Measurements from ENCODE around the gene PTPRS.
A peak's percentile ranks its signal among the peaks of the same experiment; 100 is the strongest.

PTPRS gene

DNA sequence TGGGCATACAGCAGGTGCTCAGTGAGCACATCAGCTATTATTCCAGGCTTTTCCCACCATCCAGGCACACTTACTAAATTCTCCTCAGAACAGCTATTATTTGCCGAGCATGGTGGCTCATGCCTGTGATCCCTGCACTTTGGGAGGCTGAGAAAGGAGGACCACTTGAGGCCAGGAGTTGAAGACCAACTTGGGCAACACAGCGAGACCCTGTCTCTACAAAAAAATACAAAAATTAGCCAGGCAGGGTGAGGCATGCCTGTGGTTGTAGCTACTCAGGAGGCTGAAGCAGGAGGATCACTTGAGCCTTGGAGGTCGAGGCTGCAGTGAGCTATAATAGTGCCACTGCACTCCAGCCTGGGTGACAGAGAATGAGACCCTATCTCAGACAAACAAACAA, 35.4 kb downstream of the PTPRS start:
- DNase-seq: no peak

DNA sequence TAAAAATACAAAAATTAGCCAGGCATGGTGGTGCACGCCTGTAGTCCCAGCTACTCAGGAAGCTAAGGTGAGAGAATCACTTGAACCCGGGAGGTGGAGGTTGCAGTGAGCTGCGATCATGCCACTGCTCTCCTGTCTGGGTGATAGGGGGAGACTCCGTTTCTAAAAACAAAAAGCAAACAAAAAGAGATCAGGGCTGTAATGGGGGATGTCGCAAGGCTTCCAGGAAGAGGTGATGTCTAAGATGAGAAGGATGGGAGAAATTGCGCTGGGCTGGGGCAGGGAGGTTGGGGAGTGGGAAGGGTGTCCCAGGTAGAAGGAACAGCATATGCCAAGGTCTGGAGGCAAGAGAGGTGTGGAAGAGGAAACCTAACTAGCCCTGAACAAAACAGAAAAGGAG, 36.1 kb downstream of the PTPRS start:
- DNase-seq: no peak

DNA sequence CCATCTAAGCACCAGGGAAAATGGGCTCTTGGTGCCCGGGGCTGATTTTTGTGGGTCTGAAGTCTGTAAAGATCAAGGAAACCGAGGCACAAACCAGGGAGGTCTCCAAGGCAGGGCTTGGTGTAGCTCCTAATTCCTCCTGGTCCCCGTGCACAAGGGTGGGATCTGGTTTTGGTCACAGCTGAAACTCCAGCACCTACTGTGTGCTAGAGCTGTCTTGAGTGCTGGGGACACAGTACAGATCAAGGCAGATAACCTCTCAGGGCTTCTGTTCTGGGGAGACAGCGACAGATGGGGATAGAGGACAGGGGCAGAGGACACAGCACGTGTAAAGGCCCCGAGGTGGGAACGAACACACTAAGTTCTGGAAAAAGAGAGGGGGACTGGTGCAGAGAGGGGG, 37.4 kb downstream of the PTPRS start:
- no peak for DNase-seq

DNA sequence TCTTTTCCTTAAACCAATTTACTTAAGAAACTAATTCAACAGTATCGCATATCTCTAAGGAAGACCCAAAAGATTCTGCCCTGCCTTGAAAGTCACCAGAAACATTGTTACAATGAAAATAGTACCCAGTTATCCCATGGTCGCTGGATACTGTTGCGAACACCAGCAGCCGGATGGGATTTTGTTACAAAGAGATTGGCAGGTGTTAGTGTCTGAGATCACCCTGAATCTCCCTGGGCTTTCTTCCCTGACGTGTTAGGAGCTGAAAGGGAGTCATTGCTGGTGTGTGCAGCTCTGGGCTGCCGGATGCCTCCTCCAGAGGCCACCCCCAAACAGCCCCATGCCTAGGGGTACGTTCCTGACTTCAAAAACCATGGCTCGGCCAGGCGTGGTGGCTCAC, 38.2 kb downstream of the PTPRS start:
- no peak for DNase-seq

DNA sequence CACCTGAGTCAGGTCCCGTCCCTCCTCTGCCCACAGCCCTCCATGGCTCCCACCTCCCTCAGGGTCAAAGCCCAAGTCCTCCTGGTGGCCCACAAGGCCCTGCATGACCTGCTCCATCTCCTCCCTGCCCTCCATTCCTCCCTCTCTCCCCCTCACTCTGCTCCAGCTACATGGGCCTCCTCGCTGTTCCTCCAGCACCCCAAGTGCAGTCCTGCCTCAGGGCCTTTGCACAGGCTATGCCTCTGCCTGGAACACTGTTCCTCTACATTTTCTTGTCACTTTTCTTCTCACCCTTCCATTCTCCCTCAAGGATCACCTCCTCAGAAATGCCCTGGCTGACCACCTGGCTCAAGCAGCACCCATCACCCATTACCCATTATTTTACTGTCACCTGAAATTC, 41.5 kb downstream of the PTPRS start:
- DNase-seq: no peak

DNA sequence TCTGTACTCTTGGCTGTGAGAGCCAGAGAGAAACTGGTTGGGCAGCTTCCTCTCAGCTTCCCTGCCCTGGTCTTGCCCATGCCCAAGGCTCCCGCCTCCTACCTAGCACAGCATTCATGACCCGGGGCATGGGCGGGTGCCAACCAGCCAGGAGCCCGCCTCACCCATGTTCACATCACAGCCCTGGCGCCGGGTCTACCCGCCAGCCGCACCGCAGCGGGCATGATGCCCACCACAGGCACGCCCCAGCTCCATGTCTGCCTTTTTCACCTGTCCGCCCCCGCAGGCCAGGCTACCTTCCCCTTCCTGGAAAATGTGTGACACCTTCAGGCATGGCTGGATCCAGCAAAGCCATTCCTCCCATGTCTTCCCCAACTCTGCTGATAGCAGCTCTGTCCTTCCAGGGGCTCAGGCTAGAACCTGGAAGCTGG, 42.1 kb downstream of the PTPRS start:
- DNase-seq: no peak

DNA sequence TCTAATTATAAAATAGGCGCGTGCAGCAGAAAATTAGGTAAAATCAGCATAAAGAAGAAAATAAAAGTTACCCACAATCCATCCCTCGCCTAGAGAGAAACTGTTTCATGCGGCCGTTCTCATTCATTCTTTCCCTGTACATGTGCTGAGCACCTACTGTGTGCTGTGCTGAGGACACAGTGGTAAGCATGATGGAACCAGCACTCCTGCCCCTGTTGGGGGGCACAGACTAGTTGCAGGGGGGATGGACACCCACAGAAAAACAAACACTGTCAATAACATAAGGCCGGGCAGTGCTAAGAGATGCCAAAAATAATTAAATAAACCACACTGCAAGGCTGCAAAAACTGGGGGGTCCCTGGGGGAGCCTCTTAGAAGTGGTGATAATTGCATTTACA, 43.3 kb downstream of the PTPRS start:
- no peak for DNase-seq

DNA sequence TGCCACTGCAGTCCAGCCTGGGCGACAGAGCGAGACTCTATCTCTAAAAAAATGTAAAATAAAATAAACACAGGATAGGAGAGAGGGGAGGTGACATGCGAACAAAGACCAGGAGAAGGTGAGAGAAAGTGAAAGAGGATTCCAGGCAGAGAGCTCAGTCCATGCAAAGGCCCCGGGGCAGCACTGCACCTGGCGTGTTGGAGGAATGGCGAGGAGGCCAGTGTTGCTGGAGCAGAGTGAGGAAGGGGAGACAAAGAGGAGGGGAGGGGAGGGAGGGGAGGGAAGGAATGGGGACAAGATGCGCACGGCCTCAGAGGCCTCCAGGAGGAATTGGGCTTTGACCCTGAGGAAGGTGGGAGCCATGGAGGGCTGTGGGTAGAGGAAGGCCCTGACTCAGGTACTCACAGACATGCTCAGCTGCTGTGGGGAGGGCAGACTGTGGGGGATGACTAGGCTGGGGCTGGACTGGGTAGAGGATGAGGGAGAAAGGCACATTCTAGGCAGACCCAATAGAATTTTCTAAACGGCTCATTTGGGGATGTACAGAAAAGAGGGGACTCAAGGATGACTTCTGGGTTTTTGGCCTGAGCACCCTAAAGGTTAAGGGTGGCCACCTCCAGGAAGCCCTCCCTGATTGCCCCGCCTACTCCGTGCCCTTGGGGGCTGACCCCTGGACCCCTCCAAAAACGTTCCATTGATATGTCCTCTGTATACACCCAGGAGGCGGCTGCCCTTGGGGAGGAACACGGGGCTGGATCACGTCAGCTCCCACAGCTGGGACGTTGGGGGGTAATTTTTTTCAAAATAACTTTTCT, 43.9 kb downstream of the PTPRS start:
- no peak for DNase-seq

DNA sequence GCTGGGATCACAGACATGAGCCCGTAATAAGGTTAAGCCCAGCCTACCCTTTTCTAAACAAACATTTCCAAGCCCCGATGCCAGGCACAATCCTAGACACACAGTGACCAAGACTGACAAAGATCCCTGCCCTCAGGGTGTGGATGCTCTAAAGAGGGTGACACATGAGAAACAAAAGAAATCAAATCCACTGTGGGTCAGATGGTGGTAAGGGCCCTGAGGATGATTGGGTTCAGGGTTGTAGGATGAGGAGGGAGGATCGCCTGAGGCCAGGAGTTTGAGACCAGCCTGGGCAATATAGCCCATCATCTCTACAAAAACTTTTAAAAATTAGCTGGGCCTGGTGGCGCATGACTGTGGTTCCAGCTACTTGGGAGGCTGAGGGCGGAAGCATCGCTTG, 44.6 kb downstream of the PTPRS start:
- DNase-seq: no peak

DNA sequence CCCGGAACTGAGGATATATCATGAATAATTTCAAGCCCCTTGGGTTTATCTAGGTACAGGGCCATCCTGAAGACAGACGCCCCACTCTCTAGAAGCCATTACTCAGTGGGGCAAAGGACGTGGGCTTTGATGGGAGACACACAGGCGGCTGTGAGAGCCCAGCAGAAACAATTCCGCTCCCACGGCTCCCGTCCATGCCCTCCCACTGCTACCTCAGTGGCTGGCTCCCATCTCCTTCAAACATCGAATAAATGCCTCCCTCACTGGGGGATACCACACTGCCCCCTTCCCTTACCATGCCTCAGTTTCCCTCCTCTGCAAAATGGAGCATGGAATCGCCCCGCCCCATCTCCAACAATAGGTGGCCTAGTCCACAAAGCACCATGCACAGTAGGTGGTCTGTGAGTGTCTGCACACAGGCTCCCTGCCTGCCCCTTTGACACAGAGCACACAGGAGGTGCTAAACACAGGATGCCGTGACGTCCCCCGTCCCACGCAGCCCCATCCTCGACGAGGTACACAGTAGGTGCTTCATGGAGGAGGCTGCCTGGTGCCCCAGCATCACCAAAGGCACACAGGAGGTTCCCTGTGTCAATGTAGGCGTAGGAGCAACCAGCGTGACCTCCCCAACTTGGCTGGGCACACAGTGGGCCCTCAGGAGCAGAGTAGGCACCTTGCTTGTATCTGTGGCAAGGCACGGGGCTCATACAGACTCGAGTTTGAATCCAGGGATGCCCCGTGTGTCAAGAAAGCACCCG, 46.0 kb downstream of the PTPRS start:
- no peak for DNase-seq

DNA sequence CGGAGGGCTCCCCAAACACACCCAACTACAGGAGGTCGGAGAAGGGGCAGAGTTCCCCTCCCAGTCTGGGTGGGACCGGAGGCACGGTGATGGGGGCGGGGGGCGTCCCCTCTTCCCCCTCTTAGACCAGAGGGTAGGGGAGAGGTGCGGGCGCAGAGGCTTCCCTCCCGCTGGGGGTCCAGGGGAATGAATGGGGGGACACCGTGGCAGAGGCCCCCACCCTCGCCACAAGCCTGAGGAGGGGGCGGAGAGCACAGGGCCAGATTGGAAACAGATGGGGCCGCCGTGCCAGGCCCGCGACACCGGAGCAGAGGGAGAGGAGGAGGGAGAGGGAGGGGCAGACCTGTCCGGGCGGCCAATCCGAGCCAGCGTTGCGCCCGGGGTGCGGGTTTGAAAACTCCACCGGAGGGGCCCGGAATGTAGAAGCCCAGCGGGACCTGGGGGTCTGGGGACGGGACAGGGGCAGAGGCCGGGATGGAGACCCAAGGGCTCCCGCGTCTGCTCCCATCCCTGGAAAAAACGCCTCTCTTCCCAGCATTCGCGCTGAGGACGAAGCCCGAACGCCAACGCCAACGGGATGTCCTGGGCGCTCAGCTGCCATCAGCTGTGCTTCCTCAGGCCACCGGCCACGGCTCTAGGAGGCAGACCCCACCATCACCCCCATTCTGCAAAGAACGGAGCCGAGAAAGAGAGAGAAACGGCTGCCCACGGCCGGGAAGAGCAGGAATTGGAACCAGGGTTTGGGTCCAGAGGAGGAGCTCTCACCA, 46.8 kb downstream of the PTPRS start:
- DNase-seq: no peak

DNA sequence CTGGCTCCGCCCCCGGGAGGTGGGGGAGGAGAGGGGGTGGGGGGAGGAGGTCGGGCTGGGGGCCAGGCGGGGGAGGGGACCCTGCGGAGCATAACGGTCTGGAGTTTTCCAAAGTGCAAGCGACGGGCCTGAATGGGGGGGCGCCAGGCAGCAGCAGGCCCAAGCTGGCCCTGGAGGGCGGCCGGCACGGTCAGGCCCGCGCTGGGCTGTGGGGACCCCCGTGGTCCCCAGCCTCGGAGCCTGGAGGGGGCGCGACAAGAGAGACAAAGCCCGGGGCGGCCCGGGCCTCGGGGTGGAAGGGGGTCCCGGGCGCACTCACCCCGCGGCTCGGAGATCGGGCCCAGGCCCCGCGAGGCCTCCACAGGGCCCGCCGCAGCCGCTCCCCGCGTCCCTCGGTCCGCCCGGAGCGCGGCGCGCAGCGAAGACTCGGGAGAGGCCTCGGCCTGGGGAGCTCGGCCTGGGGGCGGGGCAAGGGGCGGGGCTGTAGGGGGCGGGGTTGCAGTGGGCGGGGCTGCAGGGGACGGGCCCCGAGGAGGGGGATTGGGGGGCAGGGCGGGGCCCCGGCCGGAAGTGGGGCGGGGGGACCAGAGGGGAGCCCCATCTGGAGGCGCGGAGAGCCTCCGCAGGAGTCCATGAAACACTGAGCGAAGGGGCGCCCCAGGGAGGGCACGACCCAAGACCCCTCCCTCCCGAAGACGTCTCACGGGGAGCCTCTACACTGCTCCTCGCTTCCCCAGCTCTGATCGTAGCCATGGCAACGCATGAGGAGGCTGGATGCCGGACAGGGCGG, 47.6 kb downstream of the PTPRS start:
- DNase-seq: peak; percentile 53

DNA sequence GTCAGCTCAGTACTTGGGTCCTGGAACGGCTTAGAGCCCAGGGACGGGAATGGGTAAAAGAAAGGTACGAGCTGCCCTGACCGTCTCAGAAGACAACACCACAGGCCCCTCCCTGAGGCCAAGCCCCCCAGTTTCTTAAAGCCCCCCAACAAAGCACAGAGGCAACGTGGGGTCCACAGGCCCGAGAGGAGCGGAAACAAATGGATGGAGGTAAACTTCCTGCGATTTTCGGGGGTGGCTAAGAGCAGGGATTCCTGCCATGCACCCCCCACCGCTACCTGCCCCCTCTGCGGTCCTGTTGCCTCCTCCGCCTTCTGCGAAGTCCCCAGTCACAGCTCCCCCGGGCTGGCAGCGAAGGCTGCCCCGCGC, 48.2 kb downstream of the PTPRS start:
- no peak for DNase-seq

DNA sequence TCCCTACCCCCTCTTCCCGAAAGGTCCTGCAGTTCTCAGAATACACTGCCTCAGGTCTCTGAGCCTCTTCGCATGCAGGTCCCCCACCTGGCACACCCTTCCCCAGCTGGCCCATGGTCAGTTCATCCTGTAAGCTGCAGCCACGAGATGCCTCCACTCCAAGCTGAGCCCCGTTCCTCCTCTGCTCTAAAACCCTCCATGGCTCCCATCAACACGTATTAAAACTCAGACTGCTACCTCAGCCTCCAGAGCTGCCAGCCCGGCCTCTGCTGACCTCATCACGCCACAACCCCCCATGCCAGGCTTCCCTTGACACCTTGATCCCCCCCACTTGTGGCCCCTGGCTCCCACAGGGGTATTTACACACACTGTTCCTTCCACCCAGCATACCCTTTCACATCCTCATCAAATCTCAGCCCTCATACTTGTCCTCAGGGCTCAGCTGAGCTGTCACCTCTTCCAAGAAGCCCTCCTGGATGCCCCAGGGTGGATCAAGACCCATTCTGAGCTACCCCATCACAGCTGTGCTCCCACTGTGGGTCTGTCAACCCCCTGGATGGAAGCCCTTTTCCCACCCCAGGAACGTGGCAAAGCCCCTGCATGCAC, 48.9 kb downstream of the PTPRS start:
- no peak for DNase-seq
